ENCODE measurements around the gene TEX48. TPM values are rescaled to one million over a fixed set of nuclear protein-coding genes. Genes with fewer than 3 reads are reported as not detected.

TEX48 gene
- total RNA-seq, 2 donors from 2014 or later, result not detected

- Histone ChIP-seq H3K9ac (ENCODE audit: low read depth in 2 of 2, low read length in 2 of 2) (no peak overlapping the region), H3K4me3 (no peak overlapping the region), H3K36me3 (no peaks in the 10 kb centered on the region), H3K27me3 (no peaks in the 10 kb centered on the region), H3K9me3 (no peaks in the 10 kb centered on the region), H3K27ac (no peak overlapping the region), H3K4me1 (no peaks in the 10 kb centered on the region)
- TF ChIP-seq, protein P1, sequence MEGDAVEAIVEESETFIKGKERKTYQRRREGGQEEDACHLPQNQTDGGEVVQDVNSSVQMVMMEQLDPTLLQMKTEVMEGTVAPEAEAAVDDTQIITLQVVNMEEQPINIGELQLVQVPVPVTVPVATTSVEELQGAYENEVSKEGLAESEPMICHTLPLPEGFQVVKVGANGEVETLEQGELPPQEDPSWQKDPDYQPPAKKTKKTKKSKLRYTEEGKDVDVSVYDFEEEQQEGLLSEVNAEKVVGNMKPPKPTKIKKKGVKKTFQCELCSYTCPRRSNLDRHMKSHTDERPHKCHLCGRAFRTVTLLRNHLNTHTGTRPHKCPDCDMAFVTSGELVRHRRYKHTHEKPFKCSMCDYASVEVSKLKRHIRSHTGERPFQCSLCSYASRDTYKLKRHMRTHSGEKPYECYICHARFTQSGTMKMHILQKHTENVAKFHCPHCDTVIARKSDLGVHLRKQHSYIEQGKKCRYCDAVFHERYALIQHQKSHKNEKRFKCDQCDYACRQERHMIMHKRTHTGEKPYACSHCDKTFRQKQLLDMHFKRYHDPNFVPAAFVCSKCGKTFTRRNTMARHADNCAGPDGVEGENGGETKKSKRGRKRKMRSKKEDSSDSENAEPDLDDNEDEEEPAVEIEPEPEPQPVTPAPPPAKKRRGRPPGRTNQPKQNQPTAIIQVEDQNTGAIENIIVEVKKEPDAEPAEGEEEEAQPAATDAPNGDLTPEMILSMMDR (IDR thresholded peaks at IDR 0.05), result no peak
- no peak for DNase-seq
- intact Hi-C loops (cut with DNase I), result no loop called here
Observed at GRCh38 chr9:114723931-114724330, 41.9 kb upstream of the TEX48 start.

- Histone ChIP-seq H3K4me1 (no peaks in the 10 kb centered on the region), H3K36me3 (no peaks in the 10 kb centered on the region), H3K27ac (no peak overlapping the region), H3K9ac (ENCODE audit: low read depth in 2 of 2, low read length in 2 of 2) (no peak overlapping the region), H3K9me3 (no peaks in the 10 kb centered on the region), H3K4me3 (no peak overlapping the region), H3K27me3 (no peaks in the 10 kb centered on the region)
- intact Hi-C loops (cut with DNase I), result no loop called here
- DNase-seq, result no peak
- TF ChIP-seq, protein P1 (IDR thresholded peaks at IDR 0.05), result no peak
Observed at GRCh38 chr9:114722937-114723620, 41.1 kb upstream of the TEX48 start.

GRCh38 chr9:114722081-114722621, 40.2 kb upstream of the TEX48 start:
- Histone ChIP-seq H3K9ac (ENCODE audit: low read depth in 2 of 2, low read length in 2 of 2) (no peak overlapping the region), H3K36me3 (no peaks in the 10 kb centered on the region), H3K27me3 (no peaks in the 10 kb centered on the region), H3K9me3 (no peaks in the 10 kb centered on the region), H3K4me1 (no peaks in the 10 kb centered on the region), H3K27ac (no peak overlapping the region), H3K4me3 (no peak overlapping the region)
- TF ChIP-seq, protein P1 (IDR thresholded peaks at IDR 0.05), result no peak
- DNase-seq, result no peak
- intact Hi-C loops (cut with DNase I), result no loop called here

DNA sequence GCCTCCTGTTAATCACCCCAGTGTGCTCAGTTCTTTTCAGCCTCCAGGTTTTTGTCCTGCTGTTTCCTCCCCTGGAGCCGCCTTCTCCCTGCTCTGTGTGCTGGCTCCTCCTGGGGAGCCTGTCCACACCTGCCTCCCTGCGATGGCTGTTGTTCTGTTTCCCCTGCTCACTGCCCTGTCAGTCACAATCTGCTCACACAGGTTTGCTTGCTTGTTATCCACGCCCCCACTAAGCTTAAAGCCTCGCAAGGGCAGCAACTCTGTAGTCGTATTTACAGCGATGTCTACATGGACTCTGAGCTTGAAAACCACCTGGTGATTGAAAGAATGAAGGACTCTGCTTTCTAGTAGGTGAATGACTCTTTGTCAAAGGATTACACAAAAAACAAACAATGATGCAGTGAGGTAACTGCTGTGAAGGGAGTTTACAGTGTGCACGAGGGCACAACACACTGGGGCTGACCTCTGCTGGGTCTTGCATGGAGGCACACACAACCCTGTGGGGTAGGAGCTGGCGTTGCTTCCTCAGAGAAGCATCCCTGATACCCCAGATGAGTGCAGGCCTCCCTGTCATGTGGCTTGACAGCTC, 39.6 kb upstream of the TEX48 start:
- intact Hi-C loops (cut with DNase I), result no loop called here
- H3K4me3 ChIP-seq, result no peak overlapping the region
- no peaks in the 10 kb centered on the region for H3K36me3 ChIP-seq
- no peaks in the 10 kb centered on the region for H3K27me3 ChIP-seq
- no peaks in the 10 kb centered on the region for H3K9me3 ChIP-seq
- H3K9ac ChIP-seq (ENCODE audit: low read depth in 2 of 2, low read length in 2 of 2), result no peak overlapping the region
- no peaks in the 10 kb centered on the region for H3K4me1 ChIP-seq
- TF ChIP-seq, protein P1 (IDR thresholded peaks at IDR 0.05), result no peak
- DNase-seq, result peak; percentile 38
- no peak overlapping the region for H3K27ac ChIP-seq

DNA sequence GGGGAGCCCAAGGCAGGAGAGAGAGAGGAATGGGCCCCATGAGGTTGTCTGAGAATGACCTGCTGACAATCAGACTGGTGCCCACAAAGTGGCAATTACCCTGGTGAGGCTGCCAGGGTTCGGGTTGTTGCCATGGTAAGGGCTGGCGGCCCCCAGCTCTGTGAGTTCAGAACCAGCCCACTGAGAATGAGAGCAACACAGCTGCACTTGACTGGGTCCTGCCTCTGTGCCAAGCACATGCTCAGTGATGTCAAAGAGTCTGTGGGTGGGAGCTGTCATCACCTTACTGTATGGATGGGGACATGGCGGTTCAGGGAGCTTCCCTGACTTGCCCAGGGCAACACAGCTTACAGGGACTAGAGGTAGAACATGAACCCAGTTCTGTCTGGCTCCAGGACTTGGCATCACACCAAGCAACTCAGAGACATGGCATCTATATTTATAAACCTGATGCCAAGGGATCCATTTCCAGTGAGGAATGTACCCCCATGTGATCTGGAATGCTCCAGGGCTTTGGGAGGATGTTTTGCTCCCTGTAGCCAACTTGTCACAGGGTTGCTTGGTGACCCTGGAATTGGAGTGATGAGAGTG, 38.2 kb upstream of the TEX48 start:
- Histone ChIP-seq H3K27ac (no peak overlapping the region), H3K36me3 (no peaks in the 10 kb centered on the region), H3K4me1 (no peaks in the 10 kb centered on the region), H3K9ac (ENCODE audit: low read depth in 2 of 2, low read length in 2 of 2) (no peak overlapping the region), H3K4me3 (no peak overlapping the region), H3K9me3 (no peaks in the 10 kb centered on the region), H3K27me3 (no peaks in the 10 kb centered on the region)
- TF ChIP-seq, protein P1 (IDR thresholded peaks at IDR 0.05), result no peak
- intact Hi-C loops (cut with DNase I), result no loop called here
- no peak for DNase-seq

All from colonic mucosa (tissue), 4 donors.